HG02623 (cell line): ENCODE results near the gene ACTMAP.
"Not testable (repeated sequence)": the region's sequence is repeated elsewhere in the genome, so short reads cannot be mapped to it uniquely, and the experiment has no call there.

ENCODE experiments used
- ATAC-seq: cut with Tn5 transposase; IDR thresholded peaks from one replicate; pipeline ENCODE4 v1.9.1; 2021; ENCODE audit warnings: moderate library complexity; ENCODE audit not compliant: unreplicated experiment

Gene ACTMAP, protein sequence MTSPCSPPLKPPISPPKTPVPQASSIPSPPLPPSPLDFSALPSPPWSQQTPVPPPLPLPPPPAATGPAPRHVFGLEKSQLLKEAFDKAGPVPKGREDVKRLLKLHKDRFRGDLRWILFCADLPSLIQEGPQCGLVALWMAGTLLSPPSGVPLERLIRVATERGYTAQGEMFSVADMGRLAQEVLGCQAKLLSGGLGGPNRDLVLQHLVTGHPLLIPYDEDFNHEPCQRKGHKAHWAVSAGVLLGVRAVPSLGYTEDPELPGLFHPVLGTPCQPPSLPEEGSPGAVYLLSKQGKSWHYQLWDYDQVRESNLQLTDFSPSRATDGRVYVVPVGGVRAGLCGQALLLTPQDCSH

DNA sequence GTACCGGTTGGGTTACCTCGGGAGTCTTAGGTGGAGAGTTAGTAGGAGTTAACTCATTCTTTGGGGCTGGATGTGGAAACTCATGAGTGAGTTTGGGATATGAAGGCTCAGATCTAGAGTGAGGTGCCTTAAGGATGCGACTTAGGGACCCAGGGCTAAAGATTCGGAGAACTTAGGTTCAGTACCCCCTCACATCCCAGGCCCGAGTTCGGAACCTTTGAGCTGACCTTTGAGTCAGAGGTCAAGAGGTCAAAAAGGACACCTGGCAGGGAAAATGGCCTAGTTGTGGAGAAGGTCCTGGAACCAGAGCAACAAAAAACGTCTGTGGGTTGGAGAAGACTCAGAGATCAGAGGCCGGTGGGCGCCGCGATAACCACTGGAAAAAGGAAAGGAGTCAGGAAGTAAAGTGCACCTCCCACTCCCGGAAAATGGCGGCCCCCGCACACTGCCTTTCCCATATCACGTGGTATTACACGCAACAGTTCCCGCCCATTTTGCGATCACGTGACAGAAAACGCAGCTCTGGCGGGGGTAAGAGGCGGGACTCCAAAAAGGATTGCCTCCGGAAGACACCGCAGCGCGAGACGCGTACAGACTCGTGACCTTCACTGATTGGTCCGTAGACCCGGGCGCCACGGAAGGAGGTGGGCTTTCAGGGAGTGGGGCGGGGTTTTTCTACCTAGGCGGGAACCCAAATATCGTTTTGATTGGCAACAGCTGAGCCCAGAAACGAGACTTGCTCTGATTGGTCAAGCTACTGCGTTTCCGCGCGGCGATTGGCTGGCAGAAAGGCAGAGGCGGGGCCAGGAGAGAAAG lies at the start of gene ACTMAP:
TSS of gene ACTMAP (minus strand) at position 420 of the 816 bp plus-strand sequence. CDS start 674 bp downstream, outside the sequence.
- ATAC-seq: peak; percentile 81

DNA sequence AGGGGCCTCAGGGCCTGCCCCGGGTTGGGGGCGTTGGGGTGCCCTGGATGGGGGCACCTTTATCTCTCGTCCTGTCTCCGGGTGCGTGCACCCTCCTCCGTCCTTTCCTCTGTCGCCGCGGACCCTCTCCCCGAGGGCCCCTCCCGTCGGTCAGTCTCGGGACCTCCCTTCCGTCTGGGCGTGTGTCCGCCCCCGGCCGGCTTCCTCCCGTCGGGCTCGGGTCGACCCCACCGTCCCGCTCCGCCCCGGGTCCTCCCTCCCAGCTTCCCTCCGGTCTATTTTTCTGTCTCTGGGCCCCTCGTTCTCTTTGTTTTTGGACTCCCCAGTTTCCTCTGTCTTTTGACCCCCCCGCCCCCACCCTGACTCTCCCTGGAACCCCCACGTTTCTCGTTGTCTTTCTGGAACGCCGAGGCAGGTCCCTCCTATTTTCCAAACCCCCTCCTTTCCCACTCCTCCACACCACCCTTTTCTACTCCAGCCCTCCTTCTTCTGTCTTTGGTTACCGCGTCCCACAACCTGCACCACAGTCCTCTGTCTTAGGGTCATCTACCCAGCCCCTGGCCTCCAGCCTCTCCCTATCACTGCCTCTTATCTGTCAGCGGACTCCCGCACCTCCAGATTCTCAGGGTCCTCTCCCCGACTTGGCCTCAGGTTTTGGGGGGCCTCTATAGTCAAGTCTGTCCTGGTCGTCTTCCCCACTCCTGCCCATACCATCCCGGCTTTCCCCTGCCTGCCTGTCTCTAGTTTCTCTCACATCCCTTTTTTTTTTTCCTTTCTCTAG lies 49.5 kb upstream of the ACTMAP start:
- ATAC-seq: no peak

GRCh38 chr19:40798683-40799557 lies 48.6 kb upstream of the ACTMAP start, which contains the start of gene EGLN2:
TSS of gene EGLN2 (plus strand) at chr19:40799191. CDS start at chr19:40800573, 1,382 bp downstream.
- ATAC-seq: peak; percentile 65

GRCh38 chr19:40797963-40798682 lies 47.8 kb upstream of the ACTMAP start:
- ATAC-seq: no peak

GRCh38 chr19:40797166-40797962 lies 47.1 kb upstream of the ACTMAP start:
- no peak for ATAC-seq

- no peak for ATAC-seq
Measured at GRCh38 chr19:40791996-40792395, 41.7 kb upstream of the ACTMAP start.

GRCh38 chr19:40791349-40791748 lies 41.1 kb upstream of the ACTMAP start:
- ATAC-seq: no peak

DNA sequence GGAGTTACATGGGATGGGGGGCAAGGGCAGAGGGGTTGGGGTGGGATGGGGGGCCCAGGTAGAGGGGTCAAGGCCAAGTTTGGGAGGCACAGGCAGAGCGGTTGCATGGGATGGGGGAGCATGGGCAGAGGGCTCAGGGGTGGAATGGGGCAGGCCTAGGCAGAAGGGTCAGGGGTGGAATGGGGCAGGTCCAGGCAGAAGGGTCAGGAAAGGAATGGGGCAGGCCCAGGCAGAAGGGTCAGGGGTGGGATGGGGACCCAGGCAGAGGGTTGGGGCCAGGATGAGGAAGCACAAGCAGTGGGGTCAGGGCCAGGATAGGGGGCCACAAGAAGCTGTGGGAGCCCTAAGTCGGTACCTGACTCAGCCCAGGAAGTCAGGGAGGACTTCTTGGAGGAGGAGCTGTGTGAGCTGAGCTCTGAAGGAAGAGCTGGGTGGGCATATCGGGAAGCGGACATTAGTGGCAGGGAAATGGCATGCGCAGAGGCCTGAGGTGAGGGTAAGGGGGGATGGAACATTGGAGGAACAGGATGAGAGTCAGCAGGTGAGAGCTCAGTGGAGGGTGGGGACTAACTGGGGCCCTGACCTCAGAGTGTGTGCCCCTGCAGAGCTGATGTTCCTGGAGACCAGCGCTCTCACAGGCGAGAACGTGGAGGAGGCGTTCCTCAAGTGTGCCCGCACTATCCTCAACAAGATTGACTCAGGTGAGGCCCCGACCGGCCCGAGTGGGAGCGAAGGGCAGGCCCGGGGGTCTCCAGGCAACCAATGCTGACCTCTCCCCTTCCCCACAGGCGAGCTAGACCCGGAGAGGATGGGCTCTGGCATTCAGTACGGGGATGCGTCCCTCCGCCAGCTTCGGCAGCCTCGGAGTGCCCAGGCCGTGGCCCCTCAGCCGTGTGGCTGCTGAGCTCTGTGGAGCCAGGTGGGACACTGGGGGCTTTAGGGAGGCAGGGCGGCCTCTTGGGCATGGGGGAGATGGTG lies 36.1 kb upstream of the ACTMAP start:
- no peak for ATAC-seq

DNA sequence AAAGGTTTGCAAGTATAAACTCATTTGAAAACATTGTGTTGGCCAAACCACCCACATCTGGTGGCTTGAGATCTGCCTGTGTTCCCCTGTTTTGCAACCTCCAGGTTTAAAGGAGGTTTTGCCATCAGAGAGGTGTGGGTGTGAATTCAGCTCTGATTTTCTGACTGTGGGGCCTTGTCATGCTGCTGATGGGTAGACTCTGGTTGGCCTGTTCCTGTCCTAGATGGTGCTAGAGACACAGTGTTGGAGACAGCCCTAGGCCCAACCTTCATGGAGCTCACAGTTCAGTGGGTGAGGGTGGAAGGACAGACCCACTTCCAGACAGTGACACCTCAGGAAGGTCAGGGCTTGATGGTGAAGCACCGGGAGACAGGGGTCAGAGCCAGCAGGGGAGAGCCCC lies 35.2 kb upstream of the ACTMAP start:
- ATAC-seq: no peak

DNA sequence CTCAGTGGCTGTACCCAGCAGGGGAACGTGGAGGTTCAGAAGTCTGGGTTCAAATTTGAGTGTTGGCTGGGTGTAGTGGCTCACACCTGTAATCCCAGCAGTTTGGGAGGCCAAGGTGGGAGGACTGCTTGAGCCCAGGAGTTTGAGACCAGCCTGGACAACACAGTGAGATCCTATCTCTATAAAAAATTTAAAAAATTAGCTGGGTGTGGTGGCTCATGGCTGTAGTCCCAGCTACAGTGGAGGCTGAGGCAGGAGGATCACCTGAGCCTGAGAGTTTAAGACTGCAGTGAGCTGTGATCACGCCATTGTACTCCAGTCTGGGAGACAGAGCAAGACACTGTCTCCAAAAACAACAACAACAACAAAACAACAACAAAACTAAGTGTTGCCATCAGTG lies 33.9 kb upstream of the ACTMAP start:
- not testable (repeated sequence) for ATAC-seq

GRCh38 chr19:40783711-40784110 lies 33.4 kb upstream of the ACTMAP start:
- no peak for ATAC-seq

DNA sequence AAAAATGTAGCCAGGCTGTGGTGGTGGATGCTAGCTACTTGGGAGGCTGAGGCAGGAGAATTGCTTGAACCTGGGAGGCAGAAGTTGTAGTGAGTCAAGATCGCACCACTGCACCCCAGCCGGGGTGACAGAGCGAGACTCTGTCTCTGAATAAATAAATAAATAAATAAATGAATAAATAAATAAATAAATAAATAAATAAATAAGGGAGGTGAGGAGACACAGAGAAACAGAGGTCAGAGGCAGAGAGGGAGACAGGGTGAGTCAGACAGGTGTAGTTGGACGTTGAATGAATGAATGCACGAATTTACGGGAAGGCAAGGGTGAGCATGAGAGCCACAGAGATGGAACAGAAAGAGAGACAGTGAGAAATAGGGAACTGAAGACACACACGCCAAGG lies 30.9 kb upstream of the ACTMAP start:
- no peak for ATAC-seq

- ATAC-seq: no peak
Measured at GRCh38 chr19:40780582-40780981, 30.3 kb upstream of the ACTMAP start.

DNA sequence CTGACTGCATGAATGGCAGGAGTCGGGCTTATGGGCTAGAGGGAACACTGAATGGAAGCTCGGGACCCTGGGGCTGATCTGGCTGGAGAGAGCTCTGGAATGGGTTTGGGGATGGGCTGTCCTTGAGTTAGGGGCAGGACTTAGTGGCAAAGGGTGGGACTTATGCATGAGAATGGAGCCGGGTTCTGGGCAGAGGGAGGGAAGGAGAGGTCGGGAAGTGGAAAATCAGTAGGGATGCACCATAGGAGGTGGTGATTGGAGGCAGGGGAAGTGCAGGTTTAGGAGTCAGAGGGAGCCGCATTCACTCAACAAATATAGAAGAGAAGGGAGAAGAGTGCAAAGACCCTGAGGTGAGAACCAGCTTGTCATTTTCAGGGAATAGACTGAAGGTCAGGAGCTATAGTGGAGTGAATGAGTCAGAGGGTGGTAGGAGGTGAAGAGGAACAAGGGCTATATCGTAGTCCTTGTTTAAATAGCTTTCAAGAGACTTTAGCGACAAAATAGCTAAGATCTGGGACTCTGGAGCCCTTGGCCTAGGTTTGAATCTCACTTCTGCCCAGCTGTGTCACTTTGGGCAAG lies 28.5 kb upstream of the ACTMAP start:
- no peak for ATAC-seq

- ATAC-seq: peak; percentile 61
Measured at GRCh38 chr19:40777937-40778705, 27.8 kb upstream of the ACTMAP start, which contains the start of gene RAB4B. TSS of gene RAB4B (plus strand) at chr19:40778247. CDS start at chr19:40778376, 129 bp downstream.

- no peak for ATAC-seq
Measured at GRCh38 chr19:40777645-40777936, 27.3 kb upstream of the ACTMAP start.
